T-cell (primary cell): ENCODE results near the gene UBE2D3. TPM values are rescaled to one million over a fixed set of nuclear protein-coding genes. Genes with fewer than 3 reads are reported as not detected.
A peak's percentile ranks its signal among the peaks of the same experiment; 100 is the strongest.

Experiments used
- ATAC-seq, 4 experiments: fragments of 200-7000 bp in 3 of 4; fragments of 150-1000 bp in 1 of 4; cut with Tn5 transposase; replicated peaks in 1 of 4; 1 replicate in 3 of 4; 2 replicates in 1 of 4; pipeline ENCODE4 v1.10.0; 2021; ENCODE audit warnings: moderate library complexity in 3 of 4, mild to moderate bottlenecking in 2 of 4, moderate number of reproducible peaks in 1 of 4
- CTCF ChIA-PET, 2 donors: fragments of 300-600 bp; sonication (Branson Sonifier 250); formaldehyde crosslinking; loops; one replicate each; lab custom pipeline; 2022; ENCODE audit warnings: antibody characterized with exemption in 2 of 2; lab: Charles Lee
- POLR2A ChIA-PET, 2 donors: fragments of 300-600 bp; sonication (Branson Sonifier 250); formaldehyde crosslinking; loops; one replicate each; lab custom pipeline; 2022; ENCODE audit warnings: antibody characterized with exemption in 2 of 2; lab: Charles Lee
- DNase-seq, 35 experiments: peaks; one replicate each; pipeline versions ENCODE4 v3.0.0 to v3.0.0-alpha.2; 2013 to 2023
- H3K27ac ChIP-seq: one replicate; pipeline ENCODE4 v1.5.1; 2013; ENCODE audit warnings: low read length
- H3K27me3 ChIP-seq, 2 experiments: replicated peaks in 1 of 2; 1 replicate in 1 of 2; 2 replicates in 1 of 2; pipeline versions ENCODE4 v1.6.1 to v1.7.0; 2013; ENCODE audit warnings: low read length in 1 of 2, mixed read lengths in 1 of 2; ENCODE audit not compliant: control insufficient read depth in 2 of 2, insufficient read depth in 2 of 2; ENCODE audit errors: extremely low read depth in 1 of 2
- H3K36me3 ChIP-seq, 2 donors: 1 replicate in 1 of 2; 2 replicates in 1 of 2; pipeline versions ENCODE4 v1.6.1 to v1.7.0; 2013; ENCODE audit warnings: low read length in 1 of 2; ENCODE audit not compliant: control insufficient read depth in 2 of 2, insufficient read depth in 1 of 2; ENCODE audit errors: extremely low read depth in 1 of 2
- H3K4me1 ChIP-seq, 2 experiments: 1 replicate in 1 of 2; 2 replicates in 1 of 2; pipeline versions ENCODE4 v1.6.1 to v1.7.0; 2013; ENCODE audit warnings: low read length in 2 of 2, mixed read lengths in 1 of 2; ENCODE audit not compliant: insufficient read depth in 2 of 2, control insufficient read depth in 1 of 2; ENCODE audit errors: extremely low read depth in 1 of 2
- H3K4me3 ChIP-seq, 2 donors: 1 replicate in 1 of 2; 2 replicates in 1 of 2; pipeline versions ENCODE4 v1.5.1 to v1.7.0; 2013; ENCODE audit warnings: mild to moderate bottlenecking in 2 of 2, low read length in 1 of 2, moderate library complexity in 1 of 2; ENCODE audit not compliant: control insufficient read depth in 1 of 2; ENCODE audit errors: extremely low read depth in 1 of 2
- H3K9me3 ChIP-seq: 2 replicates; pipeline ENCODE4 v1.7.0; 2013
- H3K27ac Mint-ChIP-seq, 2 donors: one replicate each; pipeline ENCODE4 v1.8.0; 2020 to 2021; ENCODE audit warnings: mild to moderate bottlenecking in 2 of 2, mixed read lengths in 2 of 2
- H3K27me3 Mint-ChIP-seq, 2 donors: one replicate each; pipeline ENCODE4 v1.8.0; 2021 to 2022; ENCODE audit warnings: mixed read lengths in 2 of 2
- H3K36me3 Mint-ChIP-seq: one replicate; pipeline ENCODE4 v1.8.0; 2021; ENCODE audit warnings: mixed read lengths
- H3K4me1 Mint-ChIP-seq, 3 donors: one replicate each; pipeline ENCODE4 v1.8.0; 2020 to 2022; ENCODE audit warnings: mixed read lengths in 3 of 3, mild to moderate bottlenecking in 1 of 3
- H3K4me3 Mint-ChIP-seq, 3 donors: one replicate each; pipeline ENCODE4 v1.8.0; 2020 to 2022; ENCODE audit warnings: mild to moderate bottlenecking in 3 of 3, mixed read lengths in 3 of 3, moderate library complexity in 3 of 3
- H3K9me3 Mint-ChIP-seq, 3 donors: one replicate each; pipeline ENCODE4 v1.8.0; 2020 to 2022; ENCODE audit warnings: mixed read lengths in 3 of 3
- WGBS: methylation state at CpG from one replicate; pipeline ENCODE4 v1.1.5; 2013; ENCODE audit warnings: missing lambda C conversion rate; ENCODE audit not compliant: insufficient coverage; 5-methylcytosine and 5-hydroxymethylcytosine counted together
- total RNA-seq, 35 experiments: library from RNA in 6 of 35; stranded (reverse) in 6 of 35; fragments of 120-200 nt in 1 of 35; gene quantifications; one replicate each; pipeline versions ENCODE4 v1.2.1 to v1.2.4 and lab custom pipeline; 2013 to 2026

Gene UBE2D3
- total RNA-seq, 5 donors from 2014 or later (not counting 1 experiment from before 2014, with no cell fraction given), result 274 to 487 (median 289) TPM

GRCh38 chr4:102794999-102795398 lies 32.4 kb downstream of the UBE2D3 start:
- Mint-ChIP-seq H3K36me3 (peaks cover 65% of the 10 kb centered on the region), H3K27me3 (no peaks in the 10 kb centered on the region), H3K4me1 (peaks cover 18 to 29% (median 25%) of the 10 kb centered on the region in 3 donors), H3K4me3 (no peak overlapping the region), H3K9me3 (peaks cover 6 to 22% (median 18%) of the 10 kb centered on the region in 3 donors), H3K27ac (no peak overlapping the region)
- DNase-seq (no peak), ATAC-seq (no peak)
- H3K27ac ChIP-seq, result no peak overlapping the region
- CTCF ChIA-PET, result no interaction called here
- H3K9me3 ChIP-seq, result no peaks in the 10 kb centered on the region
- 100% methylated on average over 2 of the region's 2 CpGs for WGBS
- H3K36me3 ChIP-seq, result peaks cover 0 to 59% of the 10 kb centered on the region in 2 donors
- no peaks in the 10 kb centered on the region for H3K4me1 ChIP-seq
- POLR2A ChIA-PET, result interaction anchor here in 1 of 2 donors (1.0 kb wide), 1 partner anchor 15 kb away, joined by 4 read pairs; no protein-coding TSS in a partner anchor
- H3K4me3 ChIP-seq, result no peak overlapping the region
- H3K27me3 ChIP-seq, result no peaks in the 10 kb centered on the region

GRCh38 chr4:102792361-102792936 lies 34.9 kb downstream of the UBE2D3 start:
- Histone ChIP-seq H3K4me1 (no peaks in the 10 kb centered on the region), H3K4me3 (no peak overlapping the region), H3K27me3 (no peaks in the 10 kb centered on the region), H3K36me3 (peaks cover 0 to 34% of the 10 kb centered on the region in 2 donors), H3K9me3 (no peaks in the 10 kb centered on the region), H3K27ac (no peak overlapping the region)
- ChIA-PET POLR2A (interaction anchor here (0.6 to 2.2 kb wide), 8 partner anchors 18 to 288 kb away, joined by 3 to 16 read pairs (median 4); partner anchors contain the start of genes MANBA (in 2 of the 2) and UBE2D3 (in 1 of the 2)), CTCF (interaction anchor here (1.1 to 1.2 kb wide), 2 partner anchors 10 to 77 kb away, joined by 3 read pairs; no protein-coding TSS in a partner anchor)
- DNase-seq (no peak), ATAC-seq (peak in 3 of 4 experiments; percentile 19 to 35 (median 33))
- peaks cover 8 to 31% (median 25%) of the 10 kb centered on the region in 3 donors for H3K9me3 Mint-ChIP-seq
- H3K27ac Mint-ChIP-seq, result peak overlapping the region; percentile 11 to 17
- no peak overlapping the region for H3K4me3 Mint-ChIP-seq
- peaks cover 22 to 29% (median 24%) of the 10 kb centered on the region in 3 donors for H3K4me1 Mint-ChIP-seq
- no peaks in the 10 kb centered on the region for H3K27me3 Mint-ChIP-seq
- H3K36me3 Mint-ChIP-seq, result peaks cover 54% of the 10 kb centered on the region
- WGBS, result 100% methylated on average over 1 of the region's 2 CpGs

- Mint-ChIP-seq H3K4me1 (peaks cover 20 to 29% (median 22%) of the 10 kb centered on the region in 3 donors), H3K27ac (peak overlapping the region in 1 of 2 donors; percentile 40), H3K9me3 (peaks cover 10 to 33% (median 27%) of the 10 kb centered on the region in 3 donors), H3K36me3 (peaks cover 43% of the 10 kb centered on the region), H3K27me3 (no peaks in the 10 kb centered on the region), H3K4me3 (no peak overlapping the region)
- 93% methylated on average over 6 of the region's 7 CpGs for WGBS
- Histone ChIP-seq H3K36me3 (peaks cover 0 to 24% of the 10 kb centered on the region in 2 donors), H3K4me1 (no peaks in the 10 kb centered on the region), H3K4me3 (no peak overlapping the region), H3K27me3 (no peaks in the 10 kb centered on the region), H3K27ac (no peak overlapping the region), H3K9me3 (no peaks in the 10 kb centered on the region)
- CTCF ChIA-PET, result no interaction called here
- DNase-seq (peak in 1 of 35 experiments; percentile 6), ATAC-seq (no peak)
- POLR2A ChIA-PET, result interaction anchor here (0.5 to 1.9 kb wide), 4 partner anchors 30 to 299 kb away, joined by 4 to 6 read pairs (median 6); partner anchors contain the start of gene MANBA (in 1 of the 2)
These were observed 36.0 kb downstream of the UBE2D3 start for GRCh38 chr4:102791318-102791835.

GRCh38 chr4:102789317-102789717 lies 38.0 kb downstream of the UBE2D3 start:
- Histone ChIP-seq H3K36me3 (peaks cover 0 to 3% of the 10 kb centered on the region in 2 donors), H3K9me3 (no peaks in the 10 kb centered on the region), H3K27me3 (no peaks in the 10 kb centered on the region), H3K4me3 (no peak overlapping the region), H3K27ac (no peak overlapping the region), H3K4me1 (no peaks in the 10 kb centered on the region)
- H3K9me3 Mint-ChIP-seq, result peaks cover 10 to 33% (median 27%) of the 10 kb centered on the region in 3 donors
- H3K36me3 Mint-ChIP-seq, result peaks cover 23% of the 10 kb centered on the region
- no peak for ATAC-seq
- no peak for DNase-seq
- no peak overlapping the region for H3K4me3 Mint-ChIP-seq
- no peaks in the 10 kb centered on the region for H3K27me3 Mint-ChIP-seq
- peaks cover 16 to 20% (median 20%) of the 10 kb centered on the region in 3 donors for H3K4me1 Mint-ChIP-seq
- ChIA-PET POLR2A (interaction anchor here in 1 of 2 donors (0.6 kb wide), 1 partner anchor 204 kb away, joined by 3 read pairs; no protein-coding TSS in a partner anchor), CTCF (interaction anchor here in 1 of 2 donors (0.8 kb wide), 1 partner anchor 20 kb away, joined by 3 read pairs; no protein-coding TSS in a partner anchor)
- WGBS, result no CpG with 5 or more reads among the region's 3 CpGs
- H3K27ac Mint-ChIP-seq, result no peak overlapping the region

GRCh38 chr4:102787944-102788343 lies 39.4 kb downstream of the UBE2D3 start:
- H3K27ac Mint-ChIP-seq, result no peak overlapping the region
- ATAC-seq, result no peak
- WGBS, result no CpG with 5 or more reads among the region's 3 CpGs
- H3K9me3 Mint-ChIP-seq, result peaks cover 10 to 25% (median 19%) of the 10 kb centered on the region in 3 donors
- Histone ChIP-seq H3K9me3 (no peaks in the 10 kb centered on the region), H3K4me1 (no peaks in the 10 kb centered on the region), H3K27ac (no peak overlapping the region), H3K27me3 (no peaks in the 10 kb centered on the region), H3K4me3 (no peak overlapping the region), H3K36me3 (no peaks in the 10 kb centered on the region)
- POLR2A ChIA-PET, result interaction anchor here in 1 of 2 donors (0.9 kb wide), 1 partner anchor 16 kb away, joined by 3 read pairs; no protein-coding TSS in a partner anchor
- H3K4me3 Mint-ChIP-seq, result no peak overlapping the region
- no peaks in the 10 kb centered on the region for H3K27me3 Mint-ChIP-seq
- H3K4me1 Mint-ChIP-seq, result peaks cover 16 to 20% (median 20%) of the 10 kb centered on the region in 3 donors
- DNase-seq, result no peak
- CTCF ChIA-PET, result interaction anchor here in 1 of 2 donors (0.6 kb wide), 1 partner anchor 10 kb away, joined by 3 read pairs; no protein-coding TSS in a partner anchor
- H3K36me3 Mint-ChIP-seq, result peaks cover 13% of the 10 kb centered on the region
